OCI-LY7 (cell line): ENCODE measurements around the gene RALGAPA2.

Experiments used
- EZH2phosphoT487 ChIP-seq: fragments of 200-600 bp; sonication (generic); IDR thresholded peaks from 2 replicates; pipeline ENCODE4 v1.6.1; 2018; ENCODE audit warnings: low read depth, borderline replicate concordance, mild to moderate bottlenecking, mixed run types, antibody characterized with exemption, low read length, moderate library complexity, mixed read lengths
- TF ChIP-seq, protein P1 (sequence below): fragments of 200-600 bp; sonication (generic); conservative IDR thresholded peaks from 2 replicates; pipeline ENCODE4 v1.5.1; 2014; ENCODE audit warnings: mild to moderate bottlenecking, antibody characterized with exemption, low read length, moderate library complexity, mixed read lengths

DNA sequence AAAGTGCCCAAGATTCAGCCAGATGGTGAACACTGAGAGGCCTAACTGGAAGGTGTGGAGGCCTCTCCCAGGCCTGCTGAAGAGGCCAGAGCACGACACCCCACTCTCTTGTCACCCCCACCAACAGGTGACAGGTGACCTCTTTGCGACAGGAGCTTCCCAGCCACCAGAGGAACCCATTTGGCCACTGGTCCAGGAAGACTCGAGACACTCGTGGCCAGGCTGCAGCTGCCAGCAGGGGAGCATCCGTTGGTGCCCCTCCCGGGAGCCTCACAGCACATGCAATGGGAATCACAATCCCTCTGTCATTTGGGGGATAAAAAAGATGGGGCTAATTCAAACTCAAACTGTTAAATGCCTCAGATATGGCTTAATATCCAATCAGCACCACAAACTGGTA lies 181.2 kb downstream of the RALGAPA2 start:
- TF ChIP-seq, protein P1, sequence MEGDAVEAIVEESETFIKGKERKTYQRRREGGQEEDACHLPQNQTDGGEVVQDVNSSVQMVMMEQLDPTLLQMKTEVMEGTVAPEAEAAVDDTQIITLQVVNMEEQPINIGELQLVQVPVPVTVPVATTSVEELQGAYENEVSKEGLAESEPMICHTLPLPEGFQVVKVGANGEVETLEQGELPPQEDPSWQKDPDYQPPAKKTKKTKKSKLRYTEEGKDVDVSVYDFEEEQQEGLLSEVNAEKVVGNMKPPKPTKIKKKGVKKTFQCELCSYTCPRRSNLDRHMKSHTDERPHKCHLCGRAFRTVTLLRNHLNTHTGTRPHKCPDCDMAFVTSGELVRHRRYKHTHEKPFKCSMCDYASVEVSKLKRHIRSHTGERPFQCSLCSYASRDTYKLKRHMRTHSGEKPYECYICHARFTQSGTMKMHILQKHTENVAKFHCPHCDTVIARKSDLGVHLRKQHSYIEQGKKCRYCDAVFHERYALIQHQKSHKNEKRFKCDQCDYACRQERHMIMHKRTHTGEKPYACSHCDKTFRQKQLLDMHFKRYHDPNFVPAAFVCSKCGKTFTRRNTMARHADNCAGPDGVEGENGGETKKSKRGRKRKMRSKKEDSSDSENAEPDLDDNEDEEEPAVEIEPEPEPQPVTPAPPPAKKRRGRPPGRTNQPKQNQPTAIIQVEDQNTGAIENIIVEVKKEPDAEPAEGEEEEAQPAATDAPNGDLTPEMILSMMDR, result no peak
- TF ChIP-seq EZH2phosphoT487, result no peak
